Sciatic nerve (tissue), 2 donors: Measurements from ENCODE around the gene FIGLA. TPM values are rescaled to one million over a fixed set of nuclear protein-coding genes. Genes with fewer than 3 reads are reported as not detected.
A peak's percentile ranks its signal among the peaks of the same experiment; 100 is the strongest.

Source experiments
- ATAC-seq: fragments of 200-7000 bp; cut with Tn5 transposase; one replicate; pipeline ENCODE4 v1.9.1; 2020; ENCODE audit warnings: mild to moderate bottlenecking, moderate library complexity
- DNase-seq: peaks from one replicate; pipeline ENCODE4 v3.0.0-alpha.2; 2020; ENCODE audit warnings: low spot score
- intact Hi-C: fragments of 100-400 bp; cut with DNase I; formaldehyde crosslinking; loops from one replicate; pipeline ENCODE4 v1.14.2; 2022
- total RNA-seq: library from RNA; stranded (reverse); fragmentation: NEBNext Ultra II Directional; extraction: Animal tissue kit (Norgen Biotek cat#: 25700); gene quantifications from one replicate; pipeline ENCODE4 v1.2.1, GENCODE V29; 2021
- donor health status: DM: no; HTN: no; CAD: no.
- donor health status: DM: no; HTN: no; CAD: no.

FIGLA gene, protein sequence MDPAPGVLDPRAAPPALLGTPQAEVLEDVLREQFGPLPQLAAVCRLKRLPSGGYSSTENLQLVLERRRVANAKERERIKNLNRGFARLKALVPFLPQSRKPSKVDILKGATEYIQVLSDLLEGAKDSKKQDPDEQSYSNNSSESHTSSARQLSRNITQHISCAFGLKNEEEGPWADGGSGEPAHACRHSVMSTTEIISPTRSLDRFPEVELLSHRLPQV
- 0.89 TPM for total RNA-seq

DNA sequence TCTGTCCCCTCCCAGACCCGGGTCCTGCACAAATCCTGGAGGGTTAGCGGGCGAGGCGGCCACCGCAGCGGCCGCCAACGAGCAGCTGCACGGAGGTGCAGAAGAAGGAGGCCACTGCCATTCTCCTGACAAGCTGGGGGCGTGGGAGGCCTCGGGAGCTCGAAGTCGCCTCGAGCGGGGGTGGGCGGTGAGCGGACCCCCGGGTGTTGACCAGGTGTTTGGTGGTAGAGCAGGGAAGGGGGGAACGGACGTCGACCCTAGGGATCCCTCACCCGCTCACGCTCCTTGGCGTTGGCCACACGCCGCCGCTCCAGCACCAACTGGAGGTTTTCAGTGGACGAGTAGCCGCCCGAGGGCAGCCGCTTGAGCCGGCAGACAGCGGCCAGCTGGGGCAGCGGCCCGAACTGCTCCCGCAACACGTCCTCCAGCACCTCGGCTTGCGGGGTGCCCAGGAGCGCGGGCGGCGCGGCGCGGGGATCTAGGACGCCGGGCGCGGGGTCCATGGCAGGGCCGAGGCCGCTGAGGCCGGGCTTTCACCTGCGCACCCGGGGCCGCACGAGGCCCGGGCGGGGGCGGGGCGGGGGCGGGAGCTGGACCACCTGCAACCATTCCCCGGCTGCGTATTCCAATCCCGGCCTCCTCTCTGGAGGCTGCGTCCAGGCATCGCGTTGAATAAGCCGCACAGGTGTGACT is at the start of gene FIGLA:
TSS of gene FIGLA (minus strand) at position 508 of the 693 bp plus-strand sequence. CDS start at position 503, 5 bp downstream.
- intact Hi-C loops = no loop called here
- DNase-seq = no peak
- peak; percentile 17 for ATAC-seq

DNA sequence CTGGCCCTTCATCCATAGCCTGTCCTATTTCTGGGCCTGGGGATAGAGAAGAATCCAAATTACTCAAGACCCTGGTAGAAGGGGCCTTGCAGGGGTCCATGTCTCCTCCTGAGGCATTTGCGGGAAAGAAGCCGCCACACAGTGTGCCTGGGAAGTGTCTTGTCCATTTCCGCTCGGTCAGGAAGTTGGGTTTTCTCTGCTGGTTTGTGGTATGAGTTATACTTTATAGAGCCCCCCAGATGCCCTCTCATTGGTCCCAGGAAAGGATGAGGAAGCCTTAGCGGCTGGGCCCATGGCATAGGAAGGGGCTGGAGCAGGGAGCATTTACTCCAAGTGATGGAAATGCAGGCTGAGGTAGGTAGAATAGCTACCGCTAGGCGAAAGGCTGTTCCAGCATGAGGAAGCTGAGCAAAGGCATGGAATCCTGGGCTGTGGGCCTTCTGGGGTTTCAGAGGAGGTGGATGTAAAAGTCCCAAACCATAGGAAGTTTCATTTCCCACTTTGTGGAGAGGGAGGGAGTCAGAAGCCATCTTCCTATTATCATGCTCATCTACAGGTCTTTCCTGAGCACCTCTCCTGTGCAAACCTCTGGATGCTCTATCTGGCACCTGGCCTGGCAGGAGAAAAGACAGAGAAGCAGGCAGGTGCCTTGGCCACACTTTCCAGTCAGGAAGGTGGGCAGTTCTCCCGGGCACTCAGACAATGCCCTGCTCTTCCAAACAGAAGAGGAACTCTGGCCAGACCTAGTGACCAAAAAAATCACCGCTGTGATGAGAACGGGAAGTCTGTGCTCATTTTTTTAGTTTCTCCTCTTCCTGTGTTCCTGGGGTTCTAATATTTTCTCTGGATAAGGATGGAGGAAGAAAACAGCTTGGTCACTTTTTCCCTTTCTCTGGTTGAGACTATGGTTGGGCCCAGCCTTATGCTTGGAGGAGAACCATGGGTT is 47.8 kb upstream of the FIGLA start:
- intact Hi-C loops = no loop called here

DNA sequence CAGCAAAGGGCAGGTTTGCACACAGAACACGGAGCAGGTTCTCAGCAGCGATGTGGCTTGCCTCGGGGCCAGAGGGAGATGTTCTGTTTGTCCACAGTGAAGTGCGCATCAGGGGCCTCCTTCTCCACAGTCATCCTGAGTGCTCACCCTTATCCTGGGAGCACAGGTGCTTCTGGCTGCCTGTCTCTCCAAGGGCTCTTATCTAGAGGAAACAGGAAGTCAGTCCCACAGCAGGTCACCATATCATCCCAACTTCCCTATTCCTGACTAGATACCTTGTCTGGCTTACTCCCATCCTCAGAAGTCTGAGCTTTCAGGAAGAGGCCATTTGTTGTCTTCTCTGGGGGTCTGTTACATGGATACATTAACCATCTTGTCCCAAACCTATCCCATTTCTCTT is 45.2 kb upstream of the FIGLA start, which contains the start of gene CD207:
TSS of gene CD207 (minus strand) at position 174 of the 400 bp plus-strand sequence. CDS start at position 134, 40 bp downstream.
- no peak for DNase-seq
- ATAC-seq = no peak
- intact Hi-C loops = no loop called here

More for the DNA sequence above, 47.8 kb upstream of the FIGLA start:
- ATAC-seq = no peak
- no peak for DNase-seq

DNA sequence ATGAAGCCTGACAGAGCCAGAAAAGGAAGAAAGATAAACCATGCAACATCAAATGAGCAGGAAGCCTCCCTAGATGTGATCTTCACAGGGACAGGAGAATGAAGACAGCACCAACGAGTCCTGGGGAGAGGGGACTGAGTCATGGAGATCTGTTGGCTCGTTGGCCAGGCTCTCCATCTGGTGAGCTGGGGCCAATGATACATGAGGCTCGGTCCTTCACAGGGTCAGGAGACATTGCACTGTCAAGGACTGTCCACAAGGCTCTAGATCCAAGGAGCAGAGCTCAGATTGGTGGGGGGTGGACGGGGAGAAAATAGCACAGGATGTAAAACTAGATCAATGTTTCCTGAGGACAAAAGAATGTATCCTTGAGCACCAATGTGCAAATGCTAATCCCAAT is 44.4 kb upstream of the FIGLA start:
- DNase-seq (no peak), ATAC-seq (no peak)
- intact Hi-C loops = no loop called here

DNA sequence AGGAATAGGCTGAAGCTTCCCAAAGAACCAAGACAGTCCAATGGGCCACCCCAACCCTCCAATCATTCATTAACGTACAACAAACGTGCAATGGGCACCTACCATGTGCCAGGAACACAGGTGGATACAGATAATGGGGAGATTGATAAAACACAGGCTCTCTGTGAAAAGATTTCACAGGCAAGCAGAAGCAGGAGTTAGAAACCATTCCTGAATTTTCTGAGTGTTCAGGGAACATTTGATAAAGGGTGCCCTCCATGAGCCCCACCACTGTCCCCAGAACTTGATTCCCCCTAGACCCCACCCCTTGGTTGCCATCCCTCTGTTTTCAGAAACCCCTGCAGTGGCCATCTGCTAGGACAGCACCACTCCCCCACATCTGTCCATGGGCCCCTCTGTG is 43.7 kb upstream of the FIGLA start:
- DNase-seq (no peak), ATAC-seq (no peak)
- intact Hi-C loops = no loop called here

DNA sequence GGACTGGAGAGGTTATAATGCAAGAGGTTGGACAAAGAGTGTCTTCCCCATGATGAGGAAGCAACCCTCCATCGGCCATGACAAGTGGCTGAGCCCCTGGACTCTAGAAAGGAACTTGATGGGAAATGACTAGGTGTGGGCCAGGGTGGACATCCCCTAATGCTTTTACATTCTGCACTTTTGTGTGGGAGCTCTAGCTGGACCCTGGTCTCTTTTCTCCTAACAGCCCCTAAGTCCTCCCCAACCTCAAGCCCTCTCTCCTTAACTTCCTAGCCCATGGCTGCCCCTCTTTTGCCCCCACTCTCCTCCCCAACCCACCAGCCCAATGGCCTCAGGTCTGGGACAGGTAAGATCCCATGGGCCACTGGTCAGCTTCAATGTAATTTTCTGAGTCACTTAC is 42.8 kb upstream of the FIGLA start:
- intact Hi-C loops = no loop called here
- no peak for ATAC-seq

DNA sequence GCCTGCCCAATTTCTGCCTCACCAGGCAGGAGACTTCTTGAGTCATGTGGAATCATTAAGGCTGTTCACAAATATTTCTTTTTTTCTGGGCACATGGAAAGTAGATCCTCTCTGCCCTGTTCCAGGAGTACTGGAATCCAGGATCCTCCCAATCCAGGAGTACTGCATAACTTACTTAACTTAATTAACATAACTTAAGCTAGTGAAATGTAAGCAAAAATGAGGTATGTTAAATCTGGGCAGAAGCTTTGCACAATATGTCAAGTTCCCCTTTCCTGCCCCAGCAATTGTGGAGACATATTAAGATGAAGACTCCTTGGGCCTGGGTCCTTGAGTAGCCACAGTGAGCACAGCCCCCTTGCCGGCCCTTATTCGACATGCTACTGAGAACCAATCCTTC is 41.9 kb upstream of the FIGLA start:
- intact Hi-C loops = no loop called here
- ATAC-seq (no peak), DNase-seq (no peak)

More for the DNA sequence above, 42.8 kb upstream of the FIGLA start:
- DNase-seq = no peak

DNA sequence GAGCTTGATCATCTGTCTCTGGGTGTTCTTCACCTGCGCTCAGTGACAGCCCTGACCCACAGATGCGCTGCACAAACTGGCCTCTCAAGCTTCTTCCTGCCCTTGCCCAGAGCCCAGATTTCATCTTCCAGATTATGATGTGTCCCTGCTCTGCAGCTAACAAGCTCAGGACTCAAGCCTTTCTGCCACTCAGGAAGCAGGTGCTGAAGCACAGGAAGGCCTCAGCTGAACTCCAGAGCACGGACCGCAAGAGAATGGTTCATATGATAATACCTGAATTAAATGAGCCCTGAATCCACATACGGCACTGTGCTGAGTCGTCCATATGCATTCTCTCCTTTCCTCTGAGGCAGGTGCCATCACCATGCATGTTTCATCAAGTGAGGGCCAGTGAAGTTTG is 41.4 kb upstream of the FIGLA start:
- ATAC-seq (no peak), DNase-seq (no peak)
- intact Hi-C loops = no loop called here

DNA sequence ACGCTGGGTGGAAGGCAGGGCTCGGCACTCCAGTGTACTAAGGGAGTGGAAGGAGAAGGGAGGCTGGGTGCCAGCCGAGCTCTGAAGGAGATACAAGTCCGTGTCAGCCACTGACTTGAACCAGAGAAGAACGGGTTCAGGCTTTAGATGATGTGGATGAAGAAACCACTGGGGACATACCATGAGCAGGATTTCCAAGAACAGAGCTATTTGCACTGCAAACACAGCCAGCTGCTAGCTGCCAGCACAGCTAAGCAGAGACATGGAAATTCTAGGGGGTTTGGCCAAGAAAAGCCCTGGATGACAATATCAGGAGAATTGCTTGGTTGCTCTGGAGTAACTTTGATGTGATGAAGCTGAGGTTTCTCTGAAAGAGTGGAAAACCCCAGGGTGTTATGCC is 39.9 kb upstream of the FIGLA start:
- DNase-seq = no peak
- intact Hi-C loops = no loop called here
- peak; percentile 87 for ATAC-seq

DNA sequence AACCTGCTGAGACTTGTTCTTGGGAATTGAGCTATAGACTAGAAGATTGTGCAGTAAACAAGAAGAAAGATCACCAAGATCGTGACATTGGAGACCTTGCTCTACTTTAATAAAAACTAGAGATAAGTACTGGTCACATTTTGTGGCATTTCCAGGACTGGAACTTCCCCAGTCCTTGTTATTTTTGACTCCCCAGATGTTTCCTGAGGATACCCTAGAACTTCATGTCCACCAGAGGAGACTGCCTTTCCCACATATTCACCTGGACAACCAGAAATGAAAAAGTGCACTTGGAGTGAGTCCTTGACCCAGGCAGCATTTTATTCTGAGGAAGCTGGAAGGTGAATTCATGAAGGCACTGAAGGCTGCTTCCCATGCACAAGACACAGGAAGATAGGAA is 39.5 kb upstream of the FIGLA start:
- ATAC-seq (no peak), DNase-seq (no peak)
- intact Hi-C loops = no loop called here

DNA sequence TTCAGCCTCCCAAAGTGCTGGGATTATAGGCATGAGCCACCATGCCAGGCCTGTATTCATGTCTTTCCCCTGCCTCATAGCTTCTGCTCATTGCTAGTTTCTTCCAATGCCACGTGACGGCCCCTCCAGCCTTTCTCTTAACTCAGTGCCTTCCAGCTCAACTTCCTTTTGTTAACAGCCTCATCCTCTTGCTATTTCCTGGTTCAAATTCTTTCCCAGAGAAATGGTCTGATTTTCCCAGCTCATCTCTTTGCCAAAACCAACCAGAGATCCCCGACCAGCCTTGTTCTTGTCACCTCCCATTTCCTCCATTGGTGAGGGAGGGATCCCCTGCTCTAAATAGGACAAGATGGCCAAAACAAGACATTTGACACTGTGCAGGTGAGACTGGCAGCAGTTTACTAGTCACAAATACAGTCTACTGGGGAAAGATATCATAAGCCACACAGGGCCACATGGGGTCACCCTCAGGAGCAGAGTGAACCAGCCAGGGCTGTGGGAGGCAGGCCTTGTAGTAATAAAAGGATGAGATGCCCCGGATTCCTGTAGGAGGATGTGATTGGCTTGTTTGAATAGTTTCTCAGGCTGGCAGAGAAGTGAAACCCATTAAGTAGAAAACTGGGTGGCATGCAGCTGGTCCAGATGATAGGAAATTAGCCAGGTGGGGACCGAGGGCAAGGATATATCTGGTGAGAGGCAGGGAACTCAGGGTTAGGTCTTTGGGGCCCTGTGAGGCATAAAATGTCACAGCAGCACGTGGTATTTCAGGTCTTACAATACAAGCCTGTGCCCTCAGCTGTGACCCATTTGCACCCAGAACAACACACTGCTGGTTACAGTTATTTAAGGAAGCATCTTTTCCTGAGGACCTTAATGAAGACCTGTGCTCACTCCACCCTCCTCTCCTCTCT is 38.7 kb upstream of the FIGLA start:
- intact Hi-C loops = no loop called here
- DNase-seq (no peak), ATAC-seq (no peak)

DNA sequence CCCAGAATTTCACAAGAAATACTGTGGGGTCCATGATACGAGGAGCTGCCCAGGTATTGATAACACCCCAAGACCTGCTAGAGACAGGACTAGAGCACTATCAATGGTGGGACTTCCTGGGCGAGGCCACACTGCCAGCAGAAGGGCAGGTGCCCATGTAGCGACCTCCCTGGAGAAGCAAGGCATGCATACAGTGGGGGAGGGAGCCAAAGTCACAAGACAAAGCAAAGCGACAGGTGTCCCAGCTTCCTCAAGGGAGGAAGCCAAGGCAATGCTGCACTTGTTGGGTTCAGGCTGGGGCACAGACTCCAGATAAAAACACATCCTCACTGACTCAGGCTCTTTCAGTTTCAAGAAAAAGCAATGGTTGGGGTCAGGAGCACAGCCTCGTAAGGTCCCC is 37.7 kb upstream of the FIGLA start:
- intact Hi-C loops = no loop called here
- DNase-seq = no peak
- no peak for ATAC-seq

DNA sequence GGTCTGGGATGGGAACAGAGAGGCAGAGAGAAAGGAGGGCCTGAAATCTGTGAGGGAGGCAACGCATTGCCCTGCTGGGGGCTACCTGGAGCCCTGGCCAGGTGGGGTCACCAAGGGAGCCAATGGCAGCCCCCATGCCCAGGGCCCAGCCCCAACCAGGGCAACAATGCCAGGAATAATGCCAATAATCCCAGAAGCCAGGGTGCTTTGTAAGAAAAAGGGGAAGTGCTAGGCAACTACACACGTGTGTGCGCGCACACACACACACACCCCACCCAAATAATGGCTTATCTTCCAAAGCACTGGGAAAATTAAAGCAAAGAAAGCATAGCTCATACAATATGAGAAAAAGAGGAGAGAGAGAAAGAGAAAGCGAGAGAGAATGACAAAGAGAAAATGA is 36.9 kb upstream of the FIGLA start:
- DNase-seq (no peak), ATAC-seq (no peak)
- intact Hi-C loops = no loop called here

DNA sequence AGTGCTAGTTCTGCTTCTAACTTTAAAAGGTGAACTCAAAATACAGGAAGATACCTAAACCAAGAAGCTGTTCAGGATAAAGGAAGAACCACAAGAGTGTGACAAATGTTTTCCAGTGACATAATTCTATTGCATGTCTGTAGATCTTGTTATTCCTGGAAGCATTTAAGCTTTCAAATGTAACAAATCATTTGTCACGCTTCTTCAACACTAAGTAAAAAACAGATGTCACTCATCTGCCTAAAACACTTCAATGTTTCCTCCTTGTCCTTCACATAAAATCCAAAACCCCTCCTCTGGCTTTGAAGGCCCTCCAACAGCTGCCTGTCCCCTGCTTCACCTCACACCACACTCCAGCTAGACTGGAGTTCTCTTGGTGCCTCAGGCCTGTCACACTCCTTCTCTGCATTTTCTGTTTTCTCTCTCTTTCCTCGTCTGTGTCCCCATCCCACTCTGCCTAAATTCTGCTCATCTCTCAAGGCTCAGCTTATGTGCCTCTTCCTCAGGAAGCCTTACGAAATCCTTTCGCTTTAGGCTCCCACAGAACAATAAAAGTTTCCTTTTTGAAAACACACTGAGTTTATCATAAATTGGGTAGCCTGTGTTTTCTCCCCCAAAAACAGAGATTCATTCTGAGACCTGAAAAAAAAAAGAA is 36.4 kb upstream of the FIGLA start:
- DNase-seq (no peak), ATAC-seq (no peak)
- intact Hi-C loops = no loop called here

DNA sequence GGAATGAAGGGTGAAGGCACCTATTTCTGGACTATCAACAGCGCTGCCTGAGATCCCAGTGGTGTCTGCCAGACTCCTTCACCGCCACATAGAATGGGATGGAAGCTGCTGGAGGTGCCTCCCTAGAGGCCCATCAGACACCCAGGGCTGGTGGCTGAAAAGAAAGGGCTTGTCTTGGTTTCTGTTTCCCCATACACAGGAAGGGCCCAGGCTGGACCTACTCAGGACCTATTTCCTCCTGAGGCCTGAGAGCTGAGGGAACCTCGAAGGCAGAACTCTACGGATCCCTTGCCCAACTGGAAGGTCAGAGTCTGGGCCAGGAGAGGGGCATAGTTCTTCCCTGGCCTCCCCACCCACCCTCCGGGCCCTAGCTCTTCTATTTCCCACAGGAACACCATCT is 32.8 kb upstream of the FIGLA start:
- DNase-seq (no peak), ATAC-seq (no peak)
- intact Hi-C loops = no loop called here

DNA sequence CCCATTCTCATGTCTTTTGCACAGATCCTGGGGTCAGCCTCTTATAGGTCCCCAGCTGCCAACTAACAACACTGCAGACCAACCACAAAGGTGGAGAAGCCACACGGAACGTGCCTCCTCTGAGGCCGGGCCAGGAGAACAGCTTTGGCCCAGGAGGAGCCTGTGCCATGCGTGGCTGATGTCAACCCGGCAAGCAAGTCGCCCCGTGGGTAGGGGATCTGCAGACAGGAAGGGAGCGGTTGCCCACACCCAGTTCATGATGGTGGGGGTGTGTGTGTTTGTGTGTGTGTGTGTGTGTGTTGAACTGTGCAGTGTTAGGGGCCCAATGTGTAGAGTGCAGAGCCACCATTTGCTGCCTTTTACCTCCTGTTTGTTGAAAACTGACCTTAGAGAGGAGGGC is 32.4 kb upstream of the FIGLA start:
- no peak for ATAC-seq
- DNase-seq = no peak
- intact Hi-C loops = no loop called here

DNA sequence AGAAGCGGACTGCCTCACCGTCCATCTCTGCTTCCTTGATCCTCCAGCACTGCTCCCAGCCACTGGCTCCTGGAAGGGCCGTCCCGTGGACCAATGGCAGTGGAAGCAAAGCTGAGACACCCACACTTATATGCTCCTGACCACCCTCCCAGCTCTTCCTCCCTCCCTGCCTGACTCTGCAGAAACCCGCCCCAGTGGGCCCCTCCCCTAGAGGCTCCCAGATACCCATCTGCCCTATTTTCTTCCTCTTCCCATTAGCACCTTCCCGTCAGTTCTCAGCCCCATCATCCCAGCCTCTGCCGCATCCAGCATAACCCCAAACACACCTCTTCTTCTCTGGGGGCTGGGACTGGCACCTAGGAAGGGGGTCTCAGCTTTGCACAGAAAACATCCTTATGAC is 30.1 kb upstream of the FIGLA start, which contains the start of gene CLEC4F:
TSS of gene CLEC4F (minus strand) at position 101 of the 400 bp plus-strand sequence. CDS start at position 25, 76 bp downstream.
- no peak for ATAC-seq

DNA sequence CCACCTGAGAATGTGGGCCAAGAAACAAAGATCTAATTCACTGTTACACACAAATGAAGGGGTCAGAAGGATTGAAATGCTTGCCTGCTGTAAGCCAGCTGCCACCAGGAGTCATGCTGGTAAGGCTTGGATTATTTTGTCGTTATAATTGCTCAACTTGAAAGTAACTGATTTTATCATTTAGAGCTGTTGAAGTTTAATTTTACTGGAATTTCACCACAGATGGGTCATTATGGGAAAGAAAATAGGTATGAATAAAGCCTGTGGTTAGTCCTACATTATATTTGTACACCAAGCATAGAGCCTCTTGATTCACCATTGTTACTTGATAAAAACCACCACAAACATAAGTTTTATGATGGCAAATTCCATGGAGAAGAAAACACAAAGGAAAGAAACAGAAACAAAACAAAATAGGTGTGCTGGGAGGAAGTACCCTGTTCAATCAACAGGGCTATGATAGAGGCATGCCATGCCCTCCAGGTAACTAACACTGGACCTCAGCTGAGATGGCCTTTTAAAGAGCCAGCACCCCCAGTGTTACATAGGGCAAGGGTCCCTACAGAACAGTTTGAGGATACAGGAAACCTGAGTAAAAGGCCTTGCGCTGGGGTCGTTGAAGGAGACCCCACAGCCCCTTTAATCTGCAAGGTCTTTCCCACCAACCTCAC is 27.0 kb upstream of the FIGLA start:
- intact Hi-C loops = no loop called here
- DNase-seq (no peak), ATAC-seq (no peak)

More for the DNA sequence above, 30.1 kb upstream of the FIGLA start, which contains the start of gene CLEC4F:
- DNase-seq = no peak
- intact Hi-C loops = no loop called here
